Measurements from ENCODE around the gene SELENOH. TPM values are rescaled to one million over a fixed set of nuclear protein-coding genes. Genes with fewer than 3 reads are reported as not detected.

Gene SELENOH
- total RNA-seq, 4 donors from 2014 or later = 81.2 to 143 (median 97.0) TPM

DNA sequence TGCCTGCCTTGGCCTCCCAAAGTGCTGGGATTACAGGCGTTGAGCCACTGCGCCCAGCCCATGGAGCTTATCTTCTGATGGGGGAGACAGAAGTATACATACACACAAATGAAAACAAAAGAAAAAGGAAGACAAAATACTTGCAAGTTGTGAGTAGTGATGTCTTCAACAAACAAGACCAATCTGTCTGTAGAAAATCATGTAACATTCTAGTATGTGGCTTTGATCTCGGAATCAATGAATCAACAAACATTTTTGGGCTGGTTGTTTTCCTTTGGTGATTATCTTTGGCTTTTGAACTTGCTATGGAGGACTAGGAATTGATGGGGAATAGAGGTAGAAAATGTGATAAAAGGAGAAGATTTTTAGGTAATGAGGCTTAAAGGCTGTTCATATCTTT lies 16.9 kb downstream of the SELENOH start:
- Histone ChIP-seq H3K4me3 (no peak overlapping the region), H3K4me1 (no peaks in the 10 kb centered on the region), H3K36me3 (no peaks in the 10 kb centered on the region), H3K27me3 (no peaks in the 10 kb centered on the region), H3K9me3 (no peaks in the 10 kb centered on the region), H3K27ac (no peak overlapping the region)
- WGBS, 2 donors (ENCODE audit: low coverage in 1 of 2) = 78% methylated on average over 1 of the region's 3 CpGs; no CpG with 5 or more reads in 1 of the 2 donors
- no peak for ATAC-seq
- TF ChIP-seq EP300 (IDR thresholded peaks at IDR 0.05) (no peak), POLR2A (IDR thresholded peaks at IDR 0.05) (no peak), POLR2AphosphoS5 (IDR thresholded peaks at IDR 0.05) (no peak)
- TF ChIP-seq, protein P1, sequence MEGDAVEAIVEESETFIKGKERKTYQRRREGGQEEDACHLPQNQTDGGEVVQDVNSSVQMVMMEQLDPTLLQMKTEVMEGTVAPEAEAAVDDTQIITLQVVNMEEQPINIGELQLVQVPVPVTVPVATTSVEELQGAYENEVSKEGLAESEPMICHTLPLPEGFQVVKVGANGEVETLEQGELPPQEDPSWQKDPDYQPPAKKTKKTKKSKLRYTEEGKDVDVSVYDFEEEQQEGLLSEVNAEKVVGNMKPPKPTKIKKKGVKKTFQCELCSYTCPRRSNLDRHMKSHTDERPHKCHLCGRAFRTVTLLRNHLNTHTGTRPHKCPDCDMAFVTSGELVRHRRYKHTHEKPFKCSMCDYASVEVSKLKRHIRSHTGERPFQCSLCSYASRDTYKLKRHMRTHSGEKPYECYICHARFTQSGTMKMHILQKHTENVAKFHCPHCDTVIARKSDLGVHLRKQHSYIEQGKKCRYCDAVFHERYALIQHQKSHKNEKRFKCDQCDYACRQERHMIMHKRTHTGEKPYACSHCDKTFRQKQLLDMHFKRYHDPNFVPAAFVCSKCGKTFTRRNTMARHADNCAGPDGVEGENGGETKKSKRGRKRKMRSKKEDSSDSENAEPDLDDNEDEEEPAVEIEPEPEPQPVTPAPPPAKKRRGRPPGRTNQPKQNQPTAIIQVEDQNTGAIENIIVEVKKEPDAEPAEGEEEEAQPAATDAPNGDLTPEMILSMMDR (IDR thresholded peaks at IDR 0.05) = no peak

DNA sequence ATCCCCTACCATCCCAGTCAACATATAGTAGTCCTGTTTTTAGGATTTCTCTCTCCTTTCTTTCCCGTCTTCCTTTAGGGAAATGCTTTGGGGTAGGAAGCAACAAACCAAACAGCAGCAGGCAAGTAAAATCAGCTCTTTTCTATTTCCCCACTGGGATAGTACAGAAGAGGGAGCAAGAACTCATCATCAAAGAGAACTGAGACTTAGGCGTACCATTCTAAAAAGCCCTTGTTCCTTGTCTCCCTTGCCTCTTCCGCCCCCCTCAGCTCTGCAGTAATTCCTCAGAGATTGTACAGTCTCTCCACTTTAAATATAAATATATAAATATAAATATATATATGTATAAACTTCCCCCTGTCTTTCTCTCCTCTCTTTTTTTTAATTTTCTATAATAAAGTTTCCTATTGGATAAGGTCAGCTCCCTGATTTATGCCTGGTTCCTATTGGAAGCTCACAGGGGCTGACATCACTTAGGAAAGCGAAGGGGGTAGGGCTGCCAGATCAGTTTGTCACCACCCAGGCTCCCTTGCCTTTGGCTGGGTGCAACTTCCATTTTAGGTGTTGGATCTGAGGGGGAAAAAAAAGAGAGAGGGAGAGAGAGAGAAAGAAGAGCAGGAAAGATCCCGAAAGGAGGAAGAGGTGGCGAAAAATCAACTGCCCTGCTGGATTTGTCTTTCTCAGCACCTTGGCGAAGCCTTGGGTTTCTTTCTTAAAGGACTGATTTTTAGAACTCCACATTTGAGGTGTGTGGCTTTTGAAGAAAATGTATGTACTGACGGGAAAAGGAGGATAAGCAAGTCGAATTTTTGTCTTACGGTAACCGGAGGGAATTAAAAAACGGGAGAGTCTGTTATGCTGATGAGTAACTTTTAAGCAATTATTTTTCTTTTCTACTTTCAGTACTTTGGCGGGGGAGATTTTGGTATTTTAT lies 20.3 kb downstream of the SELENOH start, which contains the start of gene CTNND1:
TSS of gene CTNND1 (plus strand) at position 502 of the 934 bp plus-strand sequence. CDS start 29,677 bp downstream, outside the sequence.
- Histone ChIP-seq H3K27ac (peak within 1 kb of the TSS; percentile 85 to 100 (median 88)), H3K9me3 (no peaks in the 10 kb centered on the region), H3K4me3 (peak within 1 kb of the TSS; percentile 61 to 100), H3K36me3 (no peaks in the 10 kb centered on the region), H3K4me1 (peaks cover 8 to 30% (median 10%) of the 10 kb centered on the region in 3 donors), H3K27me3 (no peaks in the 10 kb centered on the region)
- peak; percentile 90 for TF ChIP-seq POLR2AphosphoS5 (IDR thresholded peaks at IDR 0.05)
- TF ChIP-seq, protein P1 (IDR thresholded peaks at IDR 0.05) = no peak
- no peak for TF ChIP-seq EP300 (IDR thresholded peaks at IDR 0.05)
- peak; percentile 28 to 53 for TF ChIP-seq POLR2A (IDR thresholded peaks at IDR 0.05)
- ATAC-seq = peak; percentile 100
- 2 to 7% methylated on average over 13 of the region's 13 CpGs for WGBS, 2 donors (ENCODE audit: low coverage in 1 of 2)

DNA sequence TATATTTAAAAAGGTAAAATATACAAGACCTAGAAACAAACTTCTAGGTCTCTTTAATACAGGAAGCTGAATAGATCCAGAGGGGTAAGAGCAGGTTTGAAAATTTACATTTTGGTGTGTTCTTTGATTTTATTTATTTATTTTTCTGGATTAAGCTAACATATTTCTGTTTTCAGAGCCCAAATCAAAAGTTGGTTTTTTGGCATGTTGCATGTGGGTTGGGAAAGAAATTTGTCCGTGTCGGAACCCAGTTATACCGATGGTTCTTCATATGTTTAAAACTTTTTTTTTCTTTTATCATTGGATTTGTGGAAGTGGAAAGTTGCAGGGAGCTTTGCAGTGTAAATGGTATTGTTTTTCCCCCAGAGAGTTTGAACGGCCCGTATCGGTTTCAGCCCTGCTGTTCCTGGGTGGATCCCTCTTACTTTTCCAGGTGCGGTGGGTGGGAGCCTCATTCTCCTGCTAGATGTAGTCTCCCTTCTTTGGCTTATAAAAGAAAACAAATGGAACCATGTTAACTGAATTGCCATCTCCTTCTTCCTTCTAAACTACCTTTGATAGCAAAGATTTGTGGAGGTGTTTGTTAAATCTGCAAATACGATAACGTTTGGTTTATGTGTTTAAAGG lies 21.1 kb downstream of the SELENOH start:
- H3K27ac ChIP-seq = peak overlapping the region; percentile 85 to 100 (median 88)
- no peak for ATAC-seq
- H3K4me3 ChIP-seq = peak overlapping the region; percentile 61 to 100
- no peak for TF ChIP-seq POLR2AphosphoS5 (IDR thresholded peaks at IDR 0.05)
- no peak for TF ChIP-seq EP300 (IDR thresholded peaks at IDR 0.05)
- no peak for TF ChIP-seq POLR2A (IDR thresholded peaks at IDR 0.05)
- TF ChIP-seq, protein P1 (IDR thresholded peaks at IDR 0.05) = no peak
- peaks cover 8 to 38% (median 10%) of the 10 kb centered on the region in 3 donors for H3K4me1 ChIP-seq
- no peaks in the 10 kb centered on the region for H3K27me3 ChIP-seq
- no peaks in the 10 kb centered on the region for H3K36me3 ChIP-seq
- 0 to 2% methylated on average over 5 to 8 of the region's 9 CpGs for WGBS, 2 donors (ENCODE audit: low coverage in 1 of 2)
- no peaks in the 10 kb centered on the region for H3K9me3 ChIP-seq

DNA sequence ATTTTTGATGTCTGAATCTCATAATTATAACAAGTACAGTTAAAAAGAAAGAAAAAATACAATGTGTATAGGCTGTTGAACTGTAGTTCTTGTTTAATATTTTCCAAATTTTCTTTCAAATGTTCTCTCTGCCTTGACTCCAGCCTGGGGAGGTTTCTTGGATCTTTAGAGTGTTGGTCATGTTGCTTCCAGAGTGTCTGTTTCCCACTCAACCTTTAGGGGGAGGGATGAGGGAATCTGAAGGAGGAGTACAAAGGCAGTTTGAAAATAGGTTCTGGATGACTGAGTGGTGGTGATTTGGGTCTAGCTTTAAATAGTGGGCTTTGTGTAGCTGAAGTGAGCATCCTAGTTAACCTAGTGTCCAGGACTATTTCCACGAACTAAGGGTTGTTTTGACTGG lies 22.3 kb downstream of the SELENOH start:
- Histone ChIP-seq H3K27ac (peak overlapping the region; percentile 85 to 100 (median 88)), H3K36me3 (no peaks in the 10 kb centered on the region), H3K4me3 (peak overlapping the region; percentile 61 to 100), H3K4me1 (peaks cover 9 to 48% (median 10%) of the 10 kb centered on the region in 3 donors), H3K9me3 (no peaks in the 10 kb centered on the region), H3K27me3 (no peaks in the 10 kb centered on the region)
- WGBS, 2 donors (ENCODE audit: low coverage in 1 of 2) = 0 to 7% methylated on average over 1 of the region's 1 CpG
- no peak for TF ChIP-seq EP300 (IDR thresholded peaks at IDR 0.05)
- peak; percentile 42 for TF ChIP-seq POLR2AphosphoS5 (IDR thresholded peaks at IDR 0.05)
- TF ChIP-seq POLR2A (IDR thresholded peaks at IDR 0.05) = no peak
- TF ChIP-seq, protein P1 (IDR thresholded peaks at IDR 0.05) = peak; percentile 23 to 51 (median 46)
- ATAC-seq = no peak

All from gastroesophageal sphincter (tissue), 4 donors.